ENCODE data around the gene INPP4B.

GRCh38 chr4:142110136-142110535, 736.0 kb downstream of the INPP4B start:
- TF ChIP-seq CTCF (IDR thresholded peaks at IDR 0.05; ENCODE audit: low read length): no peak
- no peak for TF ChIP-seq EZH2 (IDR thresholded peaks at IDR 0.05; ENCODE audit: borderline replicate concordance, low read length)
